Measurements from ENCODE around the gene AP1G2. TPM values are rescaled to one million over a fixed set of nuclear protein-coding genes. Genes with fewer than 3 reads are reported as not detected.

AP1G2 gene
- total and polyA plus RNA-seq, 2 of the 13 experiments (the other 11 are each of a cell fraction or from before 2014, with no cell fraction given), result 96.9 to 611 TPM

- TF ChIP-seq ZFP62 (CRISPR knock-in tag; IDR thresholded peaks at IDR 0.05) (peak; percentile 89), JUNB (CRISPR knock-in tag; IDR thresholded peaks at IDR 0.05; ENCODE audit: borderline replicate concordance) (no peak), MED13 (CRISPR knock-in tag; IDR thresholded peaks at IDR 0.05) (peak; percentile 91; the same call in 1 of the 2 replicates), SAFB2 (CRISPR knock-in tag; IDR thresholded peaks at IDR 0.05; ENCODE audit: borderline replicate concordance, low read depth) (peak; percentile 99), SOX5 (CRISPR knock-in tag; IDR thresholded peaks at IDR 0.05; ENCODE audit: borderline replicate concordance) (peak; percentile 73), ZBTB7A (CRISPR knock-in tag; IDR thresholded peaks at IDR 0.05) (peak; percentile 89), ZNF367 (CRISPR knock-in tag; IDR thresholded peaks at IDR 0.05; ENCODE audit: borderline replicate concordance) (peak; percentile 90), ZNF160 (CRISPR knock-in tag; IDR thresholded peaks at IDR 0.05) (peak; percentile 93; the same call in 1 of the 2 replicates), ZNF619 (CRISPR knock-in tag; IDR thresholded peaks at IDR 0.05) (peak; percentile 100), MBD4 (IDR thresholded peaks at IDR 0.05; ENCODE audit: borderline replicate concordance, low read length) (no peak), HOMEZ (CRISPR knock-in tag; IDR thresholded peaks at IDR 0.05; ENCODE audit: low read depth) (peak; percentile 88), ZSCAN9 (CRISPR knock-in tag; IDR thresholded peaks at IDR 0.05; ENCODE audit: borderline replicate concordance) (peak; percentile 98), PAXIP1 (CRISPR knock-in tag; conservative IDR thresholded peaks at IDR 0.05) (peak; percentile 78)
- TF ChIP-seq, protein P1, sequence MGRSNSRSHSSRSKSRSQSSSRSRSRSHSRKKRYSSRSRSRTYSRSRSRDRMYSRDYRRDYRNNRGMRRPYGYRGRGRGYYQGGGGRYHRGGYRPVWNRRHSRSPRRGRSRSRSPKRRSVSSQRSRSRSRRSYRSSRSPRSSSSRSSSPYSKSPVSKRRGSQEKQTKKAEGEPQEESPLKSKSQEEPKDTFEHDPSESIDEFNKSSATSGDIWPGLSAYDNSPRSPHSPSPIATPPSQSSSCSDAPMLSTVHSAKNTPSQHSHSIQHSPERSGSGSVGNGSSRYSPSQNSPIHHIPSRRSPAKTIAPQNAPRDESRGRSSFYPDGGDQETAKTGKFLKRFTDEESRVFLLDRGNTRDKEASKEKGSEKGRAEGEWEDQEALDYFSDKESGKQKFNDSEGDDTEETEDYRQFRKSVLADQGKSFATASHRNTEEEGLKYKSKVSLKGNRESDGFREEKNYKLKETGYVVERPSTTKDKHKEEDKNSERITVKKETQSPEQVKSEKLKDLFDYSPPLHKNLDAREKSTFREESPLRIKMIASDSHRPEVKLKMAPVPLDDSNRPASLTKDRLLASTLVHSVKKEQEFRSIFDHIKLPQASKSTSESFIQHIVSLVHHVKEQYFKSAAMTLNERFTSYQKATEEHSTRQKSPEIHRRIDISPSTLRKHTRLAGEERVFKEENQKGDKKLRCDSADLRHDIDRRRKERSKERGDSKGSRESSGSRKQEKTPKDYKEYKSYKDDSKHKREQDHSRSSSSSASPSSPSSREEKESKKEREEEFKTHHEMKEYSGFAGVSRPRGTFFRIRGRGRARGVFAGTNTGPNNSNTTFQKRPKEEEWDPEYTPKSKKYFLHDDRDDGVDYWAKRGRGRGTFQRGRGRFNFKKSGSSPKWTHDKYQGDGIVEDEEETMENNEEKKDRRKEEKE (IDR thresholded peaks at IDR 0.05), result no peak
- TF ChIP-seq, protein P2, sequence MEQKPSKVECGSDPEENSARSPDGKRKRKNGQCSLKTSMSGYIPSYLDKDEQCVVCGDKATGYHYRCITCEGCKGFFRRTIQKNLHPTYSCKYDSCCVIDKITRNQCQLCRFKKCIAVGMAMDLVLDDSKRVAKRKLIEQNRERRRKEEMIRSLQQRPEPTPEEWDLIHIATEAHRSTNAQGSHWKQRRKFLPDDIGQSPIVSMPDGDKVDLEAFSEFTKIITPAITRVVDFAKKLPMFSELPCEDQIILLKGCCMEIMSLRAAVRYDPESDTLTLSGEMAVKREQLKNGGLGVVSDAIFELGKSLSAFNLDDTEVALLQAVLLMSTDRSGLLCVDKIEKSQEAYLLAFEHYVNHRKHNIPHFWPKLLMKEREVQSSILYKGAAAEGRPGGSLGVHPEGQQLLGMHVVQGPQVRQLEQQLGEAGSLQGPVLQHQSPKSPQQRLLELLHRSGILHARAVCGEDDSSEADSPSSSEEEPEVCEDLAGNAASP (CRISPR knock-in tag; IDR thresholded peaks at IDR 0.05; ENCODE audit: borderline replicate concordance), result peak; percentile 83
- TF ChIP-seq, protein P3, sequence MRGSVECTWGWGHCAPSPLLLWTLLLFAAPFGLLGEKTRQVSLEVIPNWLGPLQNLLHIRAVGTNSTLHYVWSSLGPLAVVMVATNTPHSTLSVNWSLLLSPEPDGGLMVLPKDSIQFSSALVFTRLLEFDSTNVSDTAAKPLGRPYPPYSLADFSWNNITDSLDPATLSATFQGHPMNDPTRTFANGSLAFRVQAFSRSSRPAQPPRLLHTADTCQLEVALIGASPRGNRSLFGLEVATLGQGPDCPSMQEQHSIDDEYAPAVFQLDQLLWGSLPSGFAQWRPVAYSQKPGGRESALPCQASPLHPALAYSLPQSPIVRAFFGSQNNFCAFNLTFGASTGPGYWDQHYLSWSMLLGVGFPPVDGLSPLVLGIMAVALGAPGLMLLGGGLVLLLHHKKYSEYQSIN (CRISPR knock-in tag; IDR thresholded peaks at IDR 0.05; ENCODE audit: borderline replicate concordance), result peak; percentile 81; the same call in 1 of the 2 replicates
- TF ChIP-seq, protein P4, sequence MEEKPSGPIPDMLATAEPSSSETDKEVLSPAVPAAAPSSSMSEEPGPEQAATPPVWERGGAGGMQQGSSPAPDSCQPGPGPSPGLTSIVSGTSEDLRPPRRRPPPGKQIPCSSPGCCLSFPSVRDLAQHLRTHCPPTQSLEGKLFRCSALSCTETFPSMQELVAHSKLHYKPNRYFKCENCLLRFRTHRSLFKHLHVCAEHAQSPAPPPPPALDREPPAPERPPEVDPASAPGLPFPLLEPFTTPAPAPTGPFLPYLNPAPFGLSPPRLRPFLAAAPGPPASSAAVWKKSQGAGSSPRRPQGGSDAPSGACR (CRISPR knock-in tag; IDR thresholded peaks at IDR 0.05), result peak; percentile 100
Observed at GRCh38 chr14:23555882-23556699, 11.5 kb downstream of the AP1G2 start, which contains the start of gene THTPA (continued).
